ENCODE data around the gene NRXN3. TPM values are rescaled to one million over a fixed set of nuclear protein-coding genes. Genes with fewer than 3 reads are reported as not detected.

Gene NRXN3
- total RNA-seq, 4 donors from 2014 or later: 0.04 to 0.16 TPM; not detected in 2

GRCh38 chr14:78764240-78764639 lies 594.1 kb downstream of the NRXN3 start:
- in situ Hi-C loops (cut with MboI; ENCODE audit: low sequenced_read_pairs in 4 of 4): no loop called here
- no peak overlapping the region for H3K27ac ChIP-seq
- no peaks in the 10 kb centered on the region for H3K4me1 ChIP-seq
- ATAC-seq (no peak), DNase-seq (no peak)
- no peaks in the 10 kb centered on the region for H3K27me3 ChIP-seq
- no peak overlapping the region for H3K4me3 ChIP-seq
- TF ChIP-seq, protein P1, sequence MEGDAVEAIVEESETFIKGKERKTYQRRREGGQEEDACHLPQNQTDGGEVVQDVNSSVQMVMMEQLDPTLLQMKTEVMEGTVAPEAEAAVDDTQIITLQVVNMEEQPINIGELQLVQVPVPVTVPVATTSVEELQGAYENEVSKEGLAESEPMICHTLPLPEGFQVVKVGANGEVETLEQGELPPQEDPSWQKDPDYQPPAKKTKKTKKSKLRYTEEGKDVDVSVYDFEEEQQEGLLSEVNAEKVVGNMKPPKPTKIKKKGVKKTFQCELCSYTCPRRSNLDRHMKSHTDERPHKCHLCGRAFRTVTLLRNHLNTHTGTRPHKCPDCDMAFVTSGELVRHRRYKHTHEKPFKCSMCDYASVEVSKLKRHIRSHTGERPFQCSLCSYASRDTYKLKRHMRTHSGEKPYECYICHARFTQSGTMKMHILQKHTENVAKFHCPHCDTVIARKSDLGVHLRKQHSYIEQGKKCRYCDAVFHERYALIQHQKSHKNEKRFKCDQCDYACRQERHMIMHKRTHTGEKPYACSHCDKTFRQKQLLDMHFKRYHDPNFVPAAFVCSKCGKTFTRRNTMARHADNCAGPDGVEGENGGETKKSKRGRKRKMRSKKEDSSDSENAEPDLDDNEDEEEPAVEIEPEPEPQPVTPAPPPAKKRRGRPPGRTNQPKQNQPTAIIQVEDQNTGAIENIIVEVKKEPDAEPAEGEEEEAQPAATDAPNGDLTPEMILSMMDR (IDR thresholded peaks at IDR 0.05 in 4 of 5, conservative IDR thresholded peaks at IDR 0.05 in 1 of 5): no peak
- TF ChIP-seq POLR2A (IDR thresholded peaks at IDR 0.05): no peak
- no peaks in the 10 kb centered on the region for H3K36me3 ChIP-seq
- H3K9me3 ChIP-seq: no peaks in the 10 kb centered on the region
- intact Hi-C loops (cut with DNase I; ENCODE audit: low total_unique reads): no loop called here

- no peaks in the 10 kb centered on the region for H3K27me3 ChIP-seq
- intact Hi-C loops (cut with DNase I; ENCODE audit: low total_unique reads) (no loop called here), in situ Hi-C loops (cut with MboI; ENCODE audit: low sequenced_read_pairs in 4 of 4) (no loop called here)
- DNase-seq (no peak), ATAC-seq (no peak)
- H3K4me3 ChIP-seq: no peak overlapping the region
- no peaks in the 10 kb centered on the region for H3K9me3 ChIP-seq
- no peaks in the 10 kb centered on the region for H3K4me1 ChIP-seq
- H3K27ac ChIP-seq: no peak overlapping the region
- no peaks in the 10 kb centered on the region for H3K36me3 ChIP-seq
- TF ChIP-seq, protein P1 (IDR thresholded peaks at IDR 0.05 in 4 of 5, conservative IDR thresholded peaks at IDR 0.05 in 1 of 5): no peak
- TF ChIP-seq POLR2A (IDR thresholded peaks at IDR 0.05): no peak
These were observed 594.5 kb downstream of the NRXN3 start for GRCh38 chr14:78764645-78765044.

- H3K27me3 ChIP-seq: no peaks in the 10 kb centered on the region
- DNase-seq (no peak), ATAC-seq (no peak)
- H3K9me3 ChIP-seq: no peaks in the 10 kb centered on the region
- H3K4me1 ChIP-seq: no peaks in the 10 kb centered on the region
- H3K4me3 ChIP-seq: no peak overlapping the region
- no peak overlapping the region for H3K27ac ChIP-seq
- H3K36me3 ChIP-seq: no peaks in the 10 kb centered on the region
- in situ Hi-C loops (cut with MboI; ENCODE audit: low sequenced_read_pairs in 4 of 4) (no loop called here), intact Hi-C loops (cut with DNase I; ENCODE audit: low total_unique reads) (no loop called here)
- TF ChIP-seq POLR2A (IDR thresholded peaks at IDR 0.05): no peak
- TF ChIP-seq, protein P1 (IDR thresholded peaks at IDR 0.05 in 4 of 5, conservative IDR thresholded peaks at IDR 0.05 in 1 of 5): no peak
These were observed 597.3 kb downstream of the NRXN3 start for GRCh38 chr14:78767436-78767835.

DNA sequence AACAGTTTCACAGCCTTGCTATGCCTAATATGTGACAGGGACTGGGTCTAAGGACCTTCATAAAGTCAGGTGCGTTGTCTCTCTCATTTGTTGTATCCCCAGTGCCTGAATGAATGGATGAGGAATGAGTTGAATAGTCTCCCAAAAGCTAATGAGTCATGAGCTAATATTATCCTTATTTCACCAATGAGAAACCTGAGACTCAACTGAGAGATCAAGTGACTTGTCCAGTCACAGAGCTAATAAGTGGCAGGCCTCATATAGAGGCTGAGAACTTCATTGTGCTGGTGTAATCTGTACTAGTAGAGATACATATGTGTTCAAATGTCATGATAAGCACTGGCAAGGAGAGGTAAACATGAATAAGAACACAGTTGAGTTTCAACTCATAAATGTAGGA lies 612.4 kb downstream of the NRXN3 start:
- no peak for TF ChIP-seq POLR2A (IDR thresholded peaks at IDR 0.05)
- TF ChIP-seq, protein P1 (IDR thresholded peaks at IDR 0.05 in 4 of 5, conservative IDR thresholded peaks at IDR 0.05 in 1 of 5): no peak
- Histone ChIP-seq H3K27me3 (no peaks in the 10 kb centered on the region), H3K27ac (no peak overlapping the region), H3K4me3 (no peak overlapping the region), H3K9me3 (no peaks in the 10 kb centered on the region), H3K36me3 (no peaks in the 10 kb centered on the region), H3K4me1 (no peaks in the 10 kb centered on the region)
- intact Hi-C loops (cut with DNase I; ENCODE audit: low total_unique reads) (no loop called here), in situ Hi-C loops (cut with MboI; ENCODE audit: low sequenced_read_pairs in 4 of 4) (no loop called here)
- ATAC-seq (peak; percentile 65 to 93), DNase-seq (no peak)

DNA sequence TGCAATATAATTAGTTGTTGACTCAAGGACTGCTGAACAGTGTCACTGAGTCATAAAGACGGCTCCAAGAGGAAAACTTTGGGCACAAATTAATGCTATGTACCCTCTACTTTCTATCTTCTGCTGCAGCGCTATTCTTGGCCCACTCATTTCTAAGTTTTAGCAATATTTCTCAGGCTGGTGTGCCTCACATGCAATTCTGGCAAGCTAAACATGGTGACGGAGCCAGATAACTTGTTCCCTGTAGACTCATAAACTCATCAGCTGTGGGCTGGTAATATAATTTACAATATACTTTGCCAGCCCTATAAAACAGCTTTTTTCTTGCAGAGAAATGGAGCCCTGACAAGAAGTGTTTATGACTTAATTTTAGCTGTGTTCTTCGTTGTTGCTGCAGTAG lies 615.1 kb downstream of the NRXN3 start:
- in situ Hi-C loops (cut with MboI; ENCODE audit: low sequenced_read_pairs in 4 of 4): no loop called here
- ATAC-seq (no peak), DNase-seq (no peak)
- no peak overlapping the region for H3K27ac ChIP-seq
- H3K4me1 ChIP-seq: no peaks in the 10 kb centered on the region
- intact Hi-C loops (cut with DNase I; ENCODE audit: low total_unique reads): no loop called here
- no peaks in the 10 kb centered on the region for H3K27me3 ChIP-seq
- H3K4me3 ChIP-seq: no peak overlapping the region
- H3K9me3 ChIP-seq: no peaks in the 10 kb centered on the region
- no peaks in the 10 kb centered on the region for H3K36me3 ChIP-seq
- TF ChIP-seq POLR2A (IDR thresholded peaks at IDR 0.05): no peak
- TF ChIP-seq, protein P1 (IDR thresholded peaks at IDR 0.05 in 4 of 5, conservative IDR thresholded peaks at IDR 0.05 in 1 of 5): no peak
